ENCODE data around the gene SGCD.
A peak's percentile ranks its signal among the peaks of the same experiment; 100 is the strongest.

Gene SGCD

GRCh38 chr5:156815988-156816599 is 489.1 kb downstream of the SGCD start:
- no peaks in the 10 kb centered on the region for H3K36me3 ChIP-seq (ENCODE audit: insufficient read depth, low read length)
- H4K20me1 ChIP-seq (ENCODE audit: insufficient read depth, low read length, poor library complexity, severe bottlenecking): no peaks in the 10 kb centered on the region
- no peaks in the 10 kb centered on the region for H3K27me3 ChIP-seq (ENCODE audit: insufficient read depth, low read length, poor library complexity, severe bottlenecking)
- TF ChIP-seq CTCF (conservative IDR thresholded peaks at IDR 0.05; ENCODE audit: low read length) (peak; percentile 58), EZH2phosphoT487 (IDR thresholded peaks at IDR 0.05; ENCODE audit: borderline replicate concordance) (no peak)
- H2AFZ ChIP-seq (ENCODE audit: low read length): no peak overlapping the region
- H3K4me3 ChIP-seq (ENCODE audit: low read length, poor library complexity, severe bottlenecking): no peak overlapping the region
- H3K79me2 ChIP-seq (ENCODE audit: insufficient read depth, low read length): no peaks in the 10 kb centered on the region
- no peaks in the 10 kb centered on the region for H3K9me3 ChIP-seq (ENCODE audit: insufficient read depth, low read depth, low read length)
- H3K9me2 ChIP-seq (replicated peaks; ENCODE audit: low read depth, low read length): no peaks in the 10 kb centered on the region
- H3F3A ChIP-seq (ENCODE audit: low read depth): no peaks in the 10 kb centered on the region
- H3K4me2 ChIP-seq (ENCODE audit: low read depth, low read length, poor library complexity, severe bottlenecking): no peak overlapping the region
- H3K4me1 ChIP-seq (ENCODE audit: insufficient read depth, low read length, poor library complexity, severe bottlenecking): peaks cover 8% of the 10 kb centered on the region
- no peak overlapping the region for H3K9ac ChIP-seq (ENCODE audit: low read depth, low read length, poor library complexity, severe bottlenecking)

All from Loucy (cell line).